ENCODE measurements around the gene GABRG3. TPM values are rescaled to one million over a fixed set of nuclear protein-coding genes. Genes with fewer than 3 reads are reported as not detected.
"Not testable (repeated sequence)": the region's sequence is repeated elsewhere in the genome, so short reads cannot be mapped to it uniquely, and the experiment has no call there.

Gene GABRG3
- total and polyA plus RNA-seq, 12 donors = 0.08 to 1.1 (median 0.44) TPM; not detected in 5

- intact Hi-C loops (cut with DNase I) = no loop called here
- 75 to 77% (median 77%) methylated on average over 13 of the region's 13 CpGs for WGBS, 4 donors
Measured at GRCh38 chr15:27182561-27183110, 211.7 kb downstream of the GABRG3 start.

GRCh38 chr15:27183201-27183600 lies 212.2 kb downstream of the GABRG3 start:
- 51 to 84% (median 66%) methylated on average over 4 of the region's 4 CpGs for WGBS, 4 donors

More at GRCh38 chr15:27182561-27183110, 211.7 kb downstream of the GABRG3 start:
- H3K9me3 ChIP-seq (replicated peaks in 1 of 3) = no peaks in the 10 kb centered on the region
- no peaks in the 10 kb centered on the region for H3K4me1 ChIP-seq (replicated peaks in 1 of 2)
- DNase-seq = no peak
- no peak overlapping the region for H3K4me3 ChIP-seq
- H3K27ac ChIP-seq = no peak overlapping the region
- no peak for TF ChIP-seq POLR2A (IDR thresholded peaks at IDR 0.05)
- no peak for TF ChIP-seq CTCF (IDR thresholded peaks at IDR 0.05)
- no peaks in the 10 kb centered on the region for H3K27me3 ChIP-seq
- no peaks in the 10 kb centered on the region for H3K36me3 ChIP-seq (replicated peaks in 1 of 2)

GRCh38 chr15:27191515-27191914 lies 220.5 kb downstream of the GABRG3 start:
- H3K4me1 ChIP-seq (replicated peaks in 1 of 2); H3K27ac ChIP-seq; DNase-seq; intact Hi-C loops (cut with DNase I); H3K36me3 ChIP-seq (replicated peaks in 1 of 2); H3K4me3 ChIP-seq; H3K9me3 ChIP-seq (replicated peaks in 1 of 3); H3K27me3 ChIP-seq: not testable (repeated sequence)
- 66 to 80% (median 76%) methylated on average over 4 of the region's 4 CpGs for WGBS, 4 donors

More at GRCh38 chr15:27183201-27183600, 212.2 kb downstream of the GABRG3 start:
- DNase-seq = no peak
- no peaks in the 10 kb centered on the region for H3K4me1 ChIP-seq (replicated peaks in 1 of 2)
- H3K27me3 ChIP-seq = no peaks in the 10 kb centered on the region
- intact Hi-C loops (cut with DNase I) = no loop called here
- no peaks in the 10 kb centered on the region for H3K36me3 ChIP-seq (replicated peaks in 1 of 2)
- no peaks in the 10 kb centered on the region for H3K9me3 ChIP-seq (replicated peaks in 1 of 3)
- H3K27ac ChIP-seq = no peak overlapping the region
- no peak overlapping the region for H3K4me3 ChIP-seq
- TF ChIP-seq CTCF (IDR thresholded peaks at IDR 0.05) (no peak), POLR2A (IDR thresholded peaks at IDR 0.05) (no peak)

- Histone ChIP-seq H3K4me3 (no peak overlapping the region), H3K36me3 (replicated peaks in 1 of 2) (no peaks in the 10 kb centered on the region), H3K4me1 (replicated peaks in 1 of 2) (no peaks in the 10 kb centered on the region), H3K9me3 (replicated peaks in 1 of 3) (no peaks in the 10 kb centered on the region), H3K27ac (no peak overlapping the region), H3K27me3 (no peaks in the 10 kb centered on the region)
- TF ChIP-seq CTCF (IDR thresholded peaks at IDR 0.05) (no peak), POLR2A (IDR thresholded peaks at IDR 0.05) (no peak)
- 62 to 79% (median 68%) methylated on average over 6 of the region's 6 CpGs for WGBS, 4 donors
- intact Hi-C loops (cut with DNase I) = no loop called here
- no peak for DNase-seq
Measured at GRCh38 chr15:27196691-27197090, 225.7 kb downstream of the GABRG3 start.

- no peak overlapping the region for H3K27ac ChIP-seq
- H3K9me3 ChIP-seq (replicated peaks in 1 of 3) = no peaks in the 10 kb centered on the region
- no peaks in the 10 kb centered on the region for H3K27me3 ChIP-seq
- H3K4me3 ChIP-seq = no peak overlapping the region
- no peak for DNase-seq
- H3K4me1 ChIP-seq (replicated peaks in 1 of 2) = no peaks in the 10 kb centered on the region
- H3K36me3 ChIP-seq (replicated peaks in 1 of 2) = no peaks in the 10 kb centered on the region
- TF ChIP-seq CTCF (IDR thresholded peaks at IDR 0.05) (no peak), POLR2A (IDR thresholded peaks at IDR 0.05) (no peak)
- WGBS, 4 donors = 71 to 79% (median 74%) methylated on average over 3 of the region's 3 CpGs
- intact Hi-C loops (cut with DNase I) = no loop called here
Measured at GRCh38 chr15:27201425-27201824, 230.4 kb downstream of the GABRG3 start.

All from adrenal gland (tissue), 12 donors.